GM21360 (cell line): ENCODE measurements around the gene CCDC157.
"Not testable (repeated sequence)": the region's sequence is repeated elsewhere in the genome, so short reads cannot be mapped to it uniquely, and the experiment has no call there.

Experiments used
- ATAC-seq: cut with Tn5 transposase; IDR thresholded peaks from one replicate; pipeline ENCODE4 v1.9.1; 2021; ENCODE audit warnings: mild to moderate bottlenecking, moderate library complexity; ENCODE audit not compliant: unreplicated experiment

Gene CCDC157

DNA sequence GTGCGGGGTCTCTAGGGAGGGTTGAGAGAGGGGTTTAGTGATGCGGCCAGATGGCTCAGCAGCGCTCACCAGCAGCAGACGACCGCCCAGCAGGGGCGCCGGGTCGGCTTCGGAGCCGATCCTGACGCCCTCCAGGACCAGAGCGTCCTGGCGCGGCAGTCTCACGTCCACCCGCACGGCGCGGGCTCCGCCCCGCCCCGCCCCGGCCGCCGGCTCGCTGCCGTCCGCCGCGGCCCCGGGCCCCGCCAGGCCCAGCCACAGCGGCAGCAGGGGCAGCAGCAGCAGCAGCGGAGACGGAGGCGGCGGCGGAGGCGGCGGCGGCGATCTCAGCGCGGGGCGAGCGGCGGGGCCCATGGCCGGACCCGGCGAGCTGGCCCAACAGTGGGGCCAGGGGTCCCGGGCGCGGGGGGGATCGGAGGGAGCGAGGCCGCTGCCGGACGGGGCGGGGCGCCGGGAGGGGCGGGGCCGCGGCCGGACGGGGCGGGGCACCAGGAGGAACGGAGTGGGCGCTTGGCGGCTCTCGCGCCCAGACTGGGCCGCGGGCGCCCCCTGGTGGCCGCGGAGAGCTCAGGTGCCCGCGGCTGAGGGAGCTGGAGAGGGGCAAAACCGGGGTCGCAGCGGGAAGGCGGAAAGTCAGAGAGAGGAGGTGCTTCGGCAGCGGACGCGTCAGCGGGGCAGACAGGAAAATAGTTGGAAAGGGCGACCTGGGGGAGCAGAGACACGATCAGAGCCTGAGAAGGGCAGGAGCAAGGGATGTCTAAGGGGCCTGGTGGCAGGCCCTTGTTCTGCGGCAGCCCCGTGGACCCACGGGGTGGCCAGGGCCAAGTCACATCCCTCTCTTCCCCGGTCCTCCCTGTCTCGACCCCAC is 30.4 kb downstream of the CCDC157 start, which contains the start of gene RNF215:
TSS of gene RNF215 (minus strand) at position 452 of the 868 bp plus-strand sequence. CDS start at position 354, 98 bp downstream.
- ATAC-seq = peak; percentile 68

DNA sequence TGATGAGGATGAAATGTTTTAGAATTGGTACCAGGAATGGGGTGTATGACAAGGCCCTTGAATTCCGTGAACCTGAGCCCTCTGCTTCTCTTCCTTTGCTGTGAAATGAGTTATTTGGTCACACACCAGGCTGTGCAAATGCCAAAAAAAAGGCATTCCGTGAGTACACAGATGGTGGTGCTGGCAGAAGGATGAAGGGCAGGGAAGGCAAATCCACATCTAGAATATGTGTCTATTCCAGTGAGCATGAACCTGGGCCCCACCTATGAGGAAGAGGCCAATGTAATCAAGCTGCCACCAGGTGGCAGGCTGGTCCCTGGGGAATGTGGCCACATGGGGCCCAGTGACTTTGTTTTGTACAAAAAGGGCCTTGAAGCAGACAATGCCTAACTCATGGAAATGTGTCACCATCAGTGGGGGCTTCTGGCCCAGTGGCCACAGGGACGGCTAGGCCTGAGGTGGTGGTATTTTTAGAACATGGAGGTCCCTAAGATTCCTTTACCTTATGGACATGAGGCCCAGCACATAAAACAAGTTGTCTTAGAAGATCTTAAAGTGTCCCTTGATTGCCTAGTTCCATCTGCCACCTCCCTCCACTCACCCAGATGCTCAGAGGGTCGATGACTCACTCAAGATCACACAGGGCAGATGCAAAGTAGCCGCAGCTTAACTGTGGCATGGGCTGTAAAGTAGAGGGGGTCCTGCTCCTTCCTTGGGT is 34.3 kb downstream of the CCDC157 start:
- no peak for ATAC-seq

DNA sequence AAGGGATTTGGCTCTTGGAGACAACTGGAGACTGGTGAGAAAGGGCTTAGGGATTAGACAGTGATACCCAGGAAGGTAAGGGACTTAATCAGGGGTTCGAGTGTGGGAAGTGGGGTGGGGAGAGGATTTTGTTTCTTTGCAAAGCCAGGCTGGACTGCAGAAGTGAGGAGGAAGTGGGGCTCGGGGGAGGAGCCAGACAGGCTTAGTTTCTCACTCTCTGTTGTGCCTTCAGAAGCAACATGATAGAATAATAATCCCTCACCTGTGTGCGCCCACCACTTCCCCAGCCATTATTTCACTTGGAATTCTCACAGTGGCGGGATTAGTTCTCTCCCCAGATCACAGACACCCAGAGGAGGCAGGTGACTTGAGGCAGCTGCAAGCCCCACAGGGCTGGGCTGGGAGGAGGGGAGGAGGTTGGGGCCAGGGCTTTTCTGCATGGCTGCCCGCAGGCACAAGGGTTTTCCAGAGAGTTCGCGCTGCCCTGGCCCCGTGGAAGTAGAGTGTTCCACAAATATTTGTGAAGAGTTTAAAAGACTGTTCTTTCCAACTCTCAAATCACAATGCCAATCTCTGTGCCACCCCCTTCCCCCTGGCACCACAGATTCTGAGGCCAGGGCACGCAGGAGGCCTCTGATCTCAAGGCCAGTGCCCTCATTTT is 36.0 kb downstream of the CCDC157 start:
- ATAC-seq = no peak

DNA sequence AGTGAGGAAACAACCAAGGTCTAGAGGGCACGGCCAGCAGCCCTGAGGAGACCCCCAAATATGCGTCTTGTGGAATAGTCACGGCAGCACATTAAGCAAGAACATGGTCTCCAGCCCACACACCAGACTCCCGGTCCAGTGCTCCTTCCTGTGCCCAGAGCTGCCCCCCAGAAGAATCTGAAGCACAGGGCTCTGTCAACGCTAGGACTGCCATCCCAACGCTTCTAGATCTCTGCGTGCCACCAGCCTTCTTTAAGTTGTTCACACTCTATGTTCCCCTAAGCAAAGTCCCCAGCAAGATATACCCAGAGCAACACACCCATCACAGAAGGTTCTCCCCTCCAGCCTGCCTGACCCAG is 36.5 kb downstream of the CCDC157 start:
- no peak for ATAC-seq

DNA sequence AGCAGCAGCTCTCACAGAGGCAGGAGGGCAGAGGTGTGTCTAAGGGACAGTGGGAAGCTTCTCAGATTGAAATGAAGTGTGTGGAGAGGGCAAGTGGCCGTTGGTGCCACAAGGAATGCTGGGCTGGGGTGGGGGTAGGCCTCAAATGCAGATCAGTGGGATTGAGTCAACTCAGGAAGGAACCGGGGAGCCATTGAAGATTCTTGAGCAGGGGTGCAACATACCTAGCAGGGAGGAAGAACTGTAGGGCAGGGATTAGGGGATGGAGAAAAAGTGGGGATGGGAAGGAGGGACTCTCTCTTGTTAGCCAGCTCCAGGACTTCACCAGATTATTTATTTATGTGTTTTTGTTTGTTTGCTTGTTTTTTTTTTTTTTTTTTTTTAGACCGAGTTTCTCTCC is 37.1 kb downstream of the CCDC157 start:
- no peak for ATAC-seq

DNA sequence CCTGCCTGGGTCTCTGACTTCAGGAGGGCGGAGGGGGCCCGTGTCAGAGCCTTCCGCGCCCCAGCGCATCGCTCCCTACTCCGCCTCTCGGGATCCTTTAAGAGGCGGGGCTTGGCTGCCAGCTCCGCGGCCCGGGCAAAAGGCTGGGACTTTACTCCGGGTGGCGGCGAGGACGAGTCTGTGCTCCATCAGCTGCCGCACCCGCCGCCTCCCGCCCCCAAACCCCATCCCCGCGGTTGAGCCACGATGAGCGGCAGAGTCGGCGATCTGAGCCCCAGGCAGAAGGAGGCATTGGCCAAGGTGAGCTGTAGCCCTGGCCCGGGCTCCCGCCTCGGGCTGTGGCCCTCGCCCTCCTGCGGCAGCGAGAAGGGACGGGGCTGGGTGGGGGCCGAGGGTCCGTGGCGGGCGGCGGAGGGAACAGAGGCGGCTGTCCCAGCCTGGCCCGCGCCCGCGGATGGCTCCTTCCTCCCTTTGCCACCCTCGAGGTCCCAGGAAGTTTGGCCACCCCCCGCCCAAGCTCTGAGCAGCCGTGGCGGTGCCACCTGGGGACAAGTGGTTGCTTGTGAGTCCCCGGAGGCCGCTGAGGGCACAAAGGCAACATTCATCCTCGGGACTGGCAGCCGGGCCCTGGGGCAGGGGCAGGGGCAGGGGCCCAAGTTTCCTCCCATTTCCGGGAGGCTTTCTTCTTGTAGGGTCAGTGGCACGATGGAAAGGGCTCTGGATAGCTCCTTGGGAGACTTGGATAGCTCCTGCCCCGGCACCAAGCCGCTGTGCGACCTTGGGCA is 40.3 kb downstream of the CCDC157 start, which contains the start of gene SEC14L2:
TSS of gene SEC14L2 (plus strand) at position 148 of the 785 bp plus-strand sequence. CDS start at position 247, 99 bp downstream.
- ATAC-seq = no peak

DNA sequence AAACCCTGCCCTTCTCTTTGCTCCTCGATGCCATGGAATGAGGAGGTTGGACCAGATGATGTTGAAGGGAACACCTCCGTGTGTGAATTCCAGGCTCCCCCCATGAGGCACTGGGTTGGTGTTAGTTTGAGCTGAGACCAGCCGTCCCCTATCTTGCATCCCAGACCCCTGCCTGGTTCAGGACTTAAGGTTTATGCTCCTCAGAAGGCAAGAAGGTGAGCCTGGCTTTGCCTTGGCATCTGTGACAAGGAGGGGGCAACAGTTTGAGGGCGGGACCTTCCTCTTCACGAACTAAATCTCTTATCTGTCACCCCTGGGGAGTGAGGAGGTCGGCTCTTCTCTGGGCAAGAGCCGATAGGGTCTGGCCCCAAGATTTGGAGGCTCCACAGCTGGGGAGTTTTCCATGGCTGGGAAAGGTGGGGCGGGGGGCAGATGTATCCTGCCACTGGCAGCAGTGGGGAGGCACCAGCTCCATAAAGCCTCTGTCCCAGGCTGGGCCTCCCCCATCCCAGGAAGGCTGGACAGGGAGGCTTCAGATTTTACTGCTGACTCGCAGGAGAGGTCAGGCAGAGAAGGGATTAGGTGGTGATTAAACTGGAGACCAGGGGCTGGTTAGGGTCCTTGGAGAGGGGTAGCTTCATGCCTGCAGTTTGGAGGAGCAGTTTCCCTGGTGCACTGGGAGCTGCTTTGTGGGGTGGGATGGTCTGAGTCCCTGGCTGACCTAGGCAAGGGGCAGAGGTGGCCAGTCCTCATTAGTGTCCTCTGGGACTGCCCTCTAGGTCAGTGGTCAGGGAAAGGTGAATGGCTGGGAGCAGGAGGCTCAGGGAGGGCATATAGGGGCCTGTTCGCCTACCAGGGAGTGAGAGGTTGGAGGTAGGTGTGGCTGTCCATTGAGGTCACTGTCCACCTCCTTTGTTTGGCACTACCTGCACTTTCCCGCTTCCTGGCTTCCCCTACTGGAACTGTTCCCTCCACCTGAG is 41.1 kb downstream of the CCDC157 start:
- no peak for ATAC-seq

DNA sequence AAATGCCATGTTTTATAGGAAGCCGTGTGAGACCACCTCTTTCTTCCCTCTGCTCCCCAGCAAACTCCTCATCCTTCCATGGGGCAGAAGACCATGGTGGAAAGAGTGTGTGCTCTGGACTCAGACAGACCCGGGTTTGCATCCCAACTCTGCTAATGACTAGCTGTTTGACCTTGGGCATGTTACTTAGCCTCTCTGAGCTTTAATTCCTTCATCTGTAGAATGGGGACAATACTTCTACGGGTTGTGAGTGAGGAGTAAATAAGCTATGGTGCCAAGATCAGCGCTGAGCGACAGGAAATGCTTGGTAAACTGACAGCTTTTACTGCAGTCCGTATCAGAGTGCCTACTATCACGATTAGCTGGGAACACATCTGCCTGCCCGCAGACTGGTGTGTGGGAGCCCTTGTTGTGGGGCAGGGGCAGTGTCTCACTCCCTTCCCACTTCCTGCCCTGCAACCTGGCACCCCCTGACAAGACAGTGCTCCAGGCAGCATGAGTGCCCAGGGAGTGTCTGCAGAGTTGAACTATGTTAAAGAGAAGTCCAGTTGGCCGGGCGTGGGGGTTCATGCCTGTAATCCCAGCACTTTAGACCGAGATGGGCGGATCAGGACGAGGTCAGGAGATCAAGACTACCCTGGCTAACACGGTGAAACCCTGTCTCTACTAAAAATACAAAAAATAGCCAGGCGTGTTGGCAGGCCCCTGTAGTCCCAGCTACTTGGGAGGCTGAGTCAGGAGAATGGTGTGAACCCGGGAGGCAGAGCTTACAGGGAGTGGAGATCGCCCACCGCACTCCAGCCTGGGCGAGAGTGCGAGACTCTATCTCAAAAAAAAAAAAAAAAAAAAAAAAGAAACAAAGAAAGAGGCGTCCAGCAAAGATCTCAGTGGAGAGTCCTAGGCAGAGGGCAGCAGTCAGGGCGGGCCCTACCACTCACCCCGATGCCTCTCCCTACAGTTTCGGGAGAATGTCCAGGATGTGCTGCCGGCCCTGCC is 42.2 kb downstream of the CCDC157 start:
- ATAC-seq = no peak

DNA sequence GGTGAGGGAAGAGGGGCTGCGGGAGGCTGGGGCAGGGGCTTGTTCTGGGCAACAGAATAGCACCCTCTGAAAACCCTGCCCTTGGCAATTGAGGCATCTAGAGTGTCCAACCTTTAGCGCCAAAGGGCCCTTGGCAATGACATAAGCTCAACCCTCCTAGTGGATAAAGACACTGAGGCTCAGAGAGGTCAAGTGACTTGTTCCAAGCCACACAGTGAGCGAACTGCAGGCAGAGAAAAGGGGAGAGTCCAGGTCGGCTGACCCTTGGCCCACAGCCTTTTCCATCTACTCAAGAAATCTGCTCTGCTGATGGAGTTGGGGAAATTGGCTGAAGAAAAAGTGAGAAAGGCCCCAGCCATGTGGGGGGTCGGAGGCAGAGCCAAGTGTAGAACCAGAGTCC is 42.9 kb downstream of the CCDC157 start:
- no peak for ATAC-seq

DNA sequence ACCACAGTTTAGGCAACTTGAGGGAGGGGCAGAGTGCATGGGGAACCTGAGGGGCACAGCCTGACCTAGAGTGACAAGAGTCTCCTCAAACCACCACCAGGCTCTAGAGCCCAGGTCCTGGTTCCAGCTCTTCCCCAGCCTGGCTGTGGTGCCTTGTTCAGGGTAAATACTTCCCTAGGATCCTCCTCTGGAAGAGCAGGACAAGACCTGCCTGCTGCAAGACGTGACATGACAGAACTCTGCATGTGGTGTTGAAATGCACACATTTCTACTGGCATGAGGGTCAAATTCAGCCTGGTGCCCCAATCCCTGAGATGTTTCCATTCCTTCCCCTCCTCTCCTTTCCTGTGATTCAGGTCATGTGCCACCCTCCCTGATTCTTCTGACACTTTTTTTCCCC is 43.4 kb downstream of the CCDC157 start:
- no peak for ATAC-seq

DNA sequence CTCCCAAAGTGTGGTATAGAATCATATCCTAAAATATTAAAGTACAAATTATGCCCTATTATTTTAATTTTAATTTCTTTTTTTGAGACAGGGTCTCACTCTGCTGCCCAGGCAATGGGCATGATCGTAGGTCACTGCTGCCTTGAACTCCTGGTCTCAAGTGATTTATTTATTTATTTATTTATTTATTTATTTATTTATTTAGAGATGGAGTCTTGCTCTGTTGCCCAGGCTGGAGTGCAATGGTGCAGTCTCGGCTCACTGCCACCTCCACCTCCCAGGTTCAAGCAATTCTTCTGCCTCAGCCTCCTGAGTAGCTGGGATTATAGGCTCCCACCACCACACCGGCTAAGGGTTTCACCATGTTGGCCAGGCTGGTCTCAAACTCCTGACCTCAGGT is 44.2 kb downstream of the CCDC157 start:
- not testable (repeated sequence) for ATAC-seq

DNA sequence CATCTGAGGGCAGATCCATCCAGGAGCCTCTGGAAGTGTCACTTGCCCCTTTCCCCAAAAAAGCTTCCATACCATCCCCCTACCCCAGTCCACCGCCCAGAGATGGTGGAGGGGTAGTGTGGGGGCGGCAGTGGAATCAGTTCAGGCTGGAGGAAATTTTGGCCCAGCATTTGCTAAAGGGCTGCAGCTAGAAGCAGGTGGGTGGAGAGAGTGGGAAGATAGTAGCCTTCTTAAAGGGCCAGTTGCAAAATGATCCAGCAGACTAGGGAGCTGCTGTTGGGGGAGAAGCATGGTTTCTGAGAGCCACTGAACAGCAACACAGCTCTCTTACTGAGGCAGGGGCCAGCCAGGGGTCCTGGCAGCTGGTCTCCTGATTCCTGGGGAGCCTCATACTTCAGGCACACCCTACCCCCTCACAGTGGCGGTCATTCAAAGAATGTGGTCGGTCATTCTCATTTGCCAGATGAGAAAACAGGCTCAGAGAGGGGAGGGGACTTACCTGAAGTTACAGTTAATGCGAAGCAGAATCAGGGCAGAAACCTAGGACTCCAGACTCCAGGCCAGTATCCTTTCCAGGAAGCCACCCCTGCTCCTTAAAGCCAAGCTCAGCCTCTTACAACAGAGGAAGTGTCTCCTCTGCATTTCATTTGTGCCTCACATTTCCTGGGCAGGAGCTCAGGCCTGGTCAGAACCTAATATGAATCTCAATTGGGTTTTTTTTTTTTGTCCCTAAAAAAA is 45.4 kb downstream of the CCDC157 start:
- ATAC-seq = no peak

DNA sequence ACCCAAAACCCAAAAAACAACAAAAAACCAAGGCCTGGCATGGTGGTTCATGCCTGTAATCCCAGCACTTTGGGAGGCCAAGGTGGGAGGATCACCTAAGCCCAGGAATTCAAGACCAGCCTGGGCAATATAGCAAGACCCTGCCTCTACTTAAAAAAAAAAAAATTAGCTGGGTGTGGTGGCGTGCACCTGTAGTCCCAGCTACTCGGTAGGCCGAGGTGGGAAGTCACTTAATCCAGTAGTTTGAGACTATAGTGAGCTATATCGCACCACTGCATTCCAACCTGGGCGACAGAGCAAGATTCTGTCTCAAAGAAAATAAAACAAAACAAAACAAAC is 45.9 kb downstream of the CCDC157 start:
- ATAC-seq = not testable (repeated sequence)

DNA sequence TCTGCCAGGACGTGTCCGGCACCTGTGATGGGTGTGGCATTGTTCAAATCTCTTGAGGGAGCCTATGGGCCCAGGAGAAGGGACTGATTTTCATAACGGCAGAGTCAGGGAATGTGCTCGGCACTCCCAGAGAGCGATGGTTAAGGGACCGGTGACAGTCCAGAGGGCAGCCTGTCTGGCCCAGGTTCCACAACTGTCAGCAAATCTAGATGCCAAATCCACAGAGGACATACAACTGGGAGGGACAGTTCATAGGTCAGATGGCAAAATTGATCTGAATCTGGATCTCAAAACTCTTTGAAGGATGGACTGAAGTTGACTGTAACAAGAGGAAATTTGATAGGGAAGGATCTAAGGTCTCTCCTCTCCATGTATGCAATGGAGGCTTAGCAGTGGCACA is 47.5 kb downstream of the CCDC157 start:
- ATAC-seq = no peak

DNA sequence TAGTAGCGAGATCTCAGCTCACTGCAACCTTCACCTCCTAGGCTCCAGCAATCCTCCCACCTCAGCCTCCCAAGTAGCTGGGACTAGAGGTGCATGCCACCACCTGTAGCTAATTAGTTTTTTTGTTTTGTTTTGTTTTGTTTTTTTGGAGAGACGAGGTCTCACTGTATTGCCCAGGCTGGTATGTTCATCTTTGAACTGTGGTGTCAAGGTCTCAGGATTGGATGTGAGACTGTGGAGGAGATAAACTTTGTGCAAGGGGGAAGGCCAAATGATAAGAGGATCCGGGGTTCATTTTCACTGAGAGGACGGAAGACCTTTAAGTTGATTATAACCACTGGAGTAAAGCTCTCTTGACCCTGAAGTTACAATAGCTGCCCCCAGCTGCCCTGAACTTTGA is 48.9 kb downstream of the CCDC157 start:
- ATAC-seq = no peak

DNA sequence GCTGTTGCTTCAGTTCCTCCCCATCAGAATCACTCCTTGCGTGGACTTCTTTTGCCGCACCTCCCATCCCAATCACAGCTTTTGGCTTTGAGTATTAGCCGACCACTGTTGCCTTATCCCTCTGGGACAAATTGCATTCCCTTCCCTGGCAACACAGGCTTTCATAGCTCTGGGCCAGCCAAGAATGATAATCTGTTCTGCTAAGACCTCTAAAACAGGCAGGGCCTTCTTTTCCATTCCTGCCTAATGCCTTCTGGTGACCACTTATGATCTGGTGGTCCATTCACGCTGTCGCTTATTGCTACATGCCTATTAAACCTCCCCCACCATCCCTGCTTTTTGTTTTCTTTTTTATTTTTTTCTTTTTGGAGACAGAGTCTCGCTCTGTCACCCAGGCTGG is 49.6 kb downstream of the CCDC157 start:
- ATAC-seq = no peak

DNA sequence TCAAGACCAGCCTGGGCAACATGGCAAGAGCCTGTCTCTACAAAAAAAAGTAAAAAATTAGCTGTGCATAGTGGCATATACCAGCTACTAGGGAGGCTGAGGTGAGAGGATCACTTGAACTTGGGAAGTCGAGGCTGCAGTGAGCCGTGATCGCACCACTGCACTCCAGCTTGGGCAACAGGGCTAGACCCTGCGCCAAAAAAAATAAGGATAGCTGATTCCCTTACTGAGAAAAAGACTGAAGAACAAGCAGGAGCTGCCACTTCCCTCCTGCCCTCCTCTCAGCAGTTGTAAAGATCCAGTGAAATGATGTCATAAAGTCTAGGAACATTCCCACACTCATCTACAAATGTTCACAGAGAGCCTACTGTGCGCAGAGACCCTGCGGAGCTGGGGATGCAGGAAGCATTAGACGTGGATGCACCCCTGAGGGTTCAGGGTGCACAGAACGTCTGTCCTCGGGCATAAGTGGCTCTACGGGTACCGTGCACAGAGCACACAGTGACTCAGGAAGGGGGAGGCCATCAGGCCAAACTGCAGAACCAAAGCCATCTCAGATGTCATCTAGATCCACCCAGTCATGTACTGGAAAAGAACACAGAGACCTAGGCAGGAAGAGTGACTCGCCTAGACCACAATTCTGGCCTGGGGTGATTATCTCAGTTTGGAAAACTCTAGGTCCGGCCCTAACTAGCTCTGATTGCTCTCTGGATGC is 51.7 kb downstream of the CCDC157 start:
- no peak for ATAC-seq
